Measurements from ENCODE around the gene MAFG.

The MAFG gene

GRCh38 chr17:81908793-81909192, 18.7 kb downstream of the MAFG start:
- no peak for DNase-seq

- no peak for DNase-seq
Measured at GRCh38 chr17:81907219-81908145, 20.1 kb downstream of the MAFG start.

GRCh38 chr17:81906476-81907218, 20.9 kb downstream of the MAFG start:
- DNase-seq, result no peak

GRCh38 chr17:81905993-81906392, 21.5 kb downstream of the MAFG start:
- no peak for DNase-seq

- no peak for DNase-seq
Measured at GRCh38 chr17:81905424-81905875, 22.1 kb downstream of the MAFG start.

GRCh38 chr17:81904600-81905423, 22.7 kb downstream of the MAFG start:
- DNase-seq, result no peak

GRCh38 chr17:81903896-81904599, 23.5 kb downstream of the MAFG start:
- DNase-seq, result no peak

- no peak for DNase-seq
Measured at GRCh38 chr17:81903415-81903831, 24.1 kb downstream of the MAFG start.

GRCh38 chr17:81902653-81903414, 24.7 kb downstream of the MAFG start:
- no peak for DNase-seq

- no peak for DNase-seq
Measured at GRCh38 chr17:81902023-81902652, 25.4 kb downstream of the MAFG start, which contains the start of gene NPB. Gene NPB (plus strand): TSS chr17:81902238. CDS start chr17:81902278, 40 bp downstream.

- DNase-seq, result no peak
Measured at GRCh38 chr17:81901167-81902022, 26.1 kb downstream of the MAFG start.

- DNase-seq, result no peak
Measured at GRCh38 chr17:81900181-81900820, 27.2 kb downstream of the MAFG start.

GRCh38 chr17:81899514-81900166, 27.9 kb downstream of the MAFG start:
- DNase-seq, result no peak

GRCh38 chr17:81898885-81899284, 28.6 kb downstream of the MAFG start:
- DNase-seq, result no peak

- DNase-seq, result peak; percentile 93
Measured at GRCh38 chr17:81898029-81898866, 29.3 kb downstream of the MAFG start.

GRCh38 chr17:81895400-81895799, 32.1 kb downstream of the MAFG start:
- DNase-seq, result no peak

- no peak for DNase-seq
Measured at GRCh38 chr17:81891303-81891552, 36.3 kb downstream of the MAFG start.

All from HCEC 1CT (cell line).